K562 (cell line): ENCODE measurements around the gene RNF227. TPM values are rescaled to one million over a fixed set of nuclear protein-coding genes. Genes with fewer than 3 reads are reported as not detected.

Source experiments
- ATAC-seq: fragments of 200-7000 bp; cut with Tn5 transposase; 3 replicates; pipeline ENCODE4 v1.9.1; 2020; ENCODE audit warnings: moderate library complexity
- BruUV-seq: library from RNA; stranded (reverse); fragments of 400-500 nt; replicated peaks from 2 replicates; lab custom pipeline; 2021; lab: Mats Ljungman, UMichigan
- CTCF ChIA-PET: fragments of 300-600 bp; formaldehyde crosslinking; extraction: SDS; loops from one replicate; lab custom pipeline; 2021; ENCODE audit warnings: low intra/inter-chr PET ratio; lab: Yijun Ruan, JAX
- POLR2A ChIA-PET: fragments of 300-600, 350-650 bp; sonication (Branson Sonifier 250); formaldehyde crosslinking; extraction: SDS; loops from one replicate; lab custom pipeline; 2021; ENCODE audit warnings: antibody characterized with exemption, inconsistent platforms; lab: Yijun Ruan, JAX
- DNase-seq, 4 experiments: peaks; one replicate each; pipeline versions ENCODE4 v3.0.0 to v3.0.0-alpha.2; 2011 to 2018; ENCODE audit warnings: low spot score in 3 of 4, mixed read lengths in 3 of 4; ENCODE audit errors: extremely low read depth in 1 of 4
- FAIRE-seq: peaks from 2 replicates; lab custom pipeline; 2011; peaks lifted over from hg19 to GRCh38; lab: Jason Lieb, UNC
- H2AFZ ChIP-seq: 2 replicates; pipeline ENCODE4 v1.6.0; 2011; ENCODE audit warnings: low read depth, low read length, control low read depth, inconsistent platforms
- H3K27ac ChIP-seq: fragments of 200-600 bp; 3 replicates; pipeline ENCODE4 v1.8.0; 2011; ENCODE audit warnings: low read depth, mild to moderate bottlenecking, control low read depth, inconsistent platforms, low read length, moderate library complexity, mixed read lengths; ENCODE audit errors: extremely low read depth
- H3K27me3 ChIP-seq, 2 experiments: fragments of 300-600 bp in 1 of 2; 2 replicates in 1 of 2; 3 replicates in 1 of 2; pipeline versions ENCODE4 v1.6.0 to v1.8.0; 2011; ENCODE audit warnings: inconsistent platforms in 2 of 2, low read length in 2 of 2, mild to moderate bottlenecking in 1 of 2, mixed read lengths in 1 of 2, moderate library complexity in 1 of 2; ENCODE audit not compliant: control insufficient read depth in 2 of 2, insufficient read depth in 2 of 2
- H3K36me3 ChIP-seq: fragments of 300-600 bp; 3 replicates; pipeline ENCODE4 v1.8.0; 2011; ENCODE audit warnings: mild to moderate bottlenecking, low read length, inconsistent platforms; ENCODE audit not compliant: control insufficient read depth, insufficient read depth
- H3K4me1 ChIP-seq, 2 experiments: fragments of 200-600 bp in 1 of 2; replicated peaks in 1 of 2; 2 replicates in 1 of 2; 3 replicates in 1 of 2; pipeline versions ENCODE4 v1.5.1 to v1.8.0; 2011; ENCODE audit warnings: inconsistent platforms in 2 of 2, low read length in 2 of 2, mild to moderate bottlenecking in 1 of 2, mixed read lengths in 1 of 2, moderate library complexity in 1 of 2; ENCODE audit not compliant: control insufficient read depth in 2 of 2, insufficient read depth in 2 of 2
- H3K4me2 ChIP-seq: 2 replicates; pipeline ENCODE4 v1.6.1; 2011; ENCODE audit warnings: low read length, control low read depth, inconsistent platforms, mixed read lengths; ENCODE audit not compliant: insufficient read depth
- H3K4me3 ChIP-seq: fragments of 200-600 bp; sonication (generic), shearing (Covaris generic); 2 replicates; pipeline ENCODE4 v1.5.1; 2016; ENCODE audit warnings: control low read depth, inconsistent platforms
- H3K79me2 ChIP-seq: fragments of 200-600 bp; 3 replicates; pipeline ENCODE4 v1.8.0; 2011; ENCODE audit warnings: low read length, inconsistent platforms; ENCODE audit not compliant: control insufficient read depth, insufficient read depth
- H3K9ac ChIP-seq, 2 experiments: 2 replicates each; pipeline versions ENCODE4 v1.6.0 to v1.6.1; 2011; ENCODE audit warnings: low read depth in 2 of 2, low read length in 2 of 2, control low read depth in 1 of 2, inconsistent platforms in 1 of 2, mild to moderate bottlenecking in 1 of 2, mixed read lengths in 1 of 2; ENCODE audit not compliant: insufficient read depth in 1 of 2
- H3K9me1 ChIP-seq: one replicate; pipeline ENCODE4 v1.6.0; 2011; ENCODE audit warnings: inconsistent platforms, mild to moderate bottlenecking, low read length, moderate library complexity; ENCODE audit not compliant: control insufficient read depth, insufficient read depth
- H3K9me3 ChIP-seq: replicated peaks from 2 replicates; pipeline ENCODE4 v1.5.1; 2011; ENCODE audit warnings: low read depth, low read length, inconsistent platforms; ENCODE audit not compliant: control insufficient read depth, insufficient read depth
- H4K20me1 ChIP-seq: replicated peaks from 2 replicates; pipeline ENCODE4 v1.6.1; 2011; ENCODE audit warnings: low read length, inconsistent platforms, mixed read lengths; ENCODE audit not compliant: control insufficient read depth, insufficient read depth
- CCNT2 ChIP-seq: IDR thresholded peaks from 2 replicates; pipeline ENCODE4 v1.6.1; 2011; ENCODE audit warnings: borderline replicate concordance, low read depth, mild to moderate bottlenecking, moderate library complexity, mixed read lengths, low read length; ENCODE audit not compliant: insufficient read length; ENCODE audit errors: extremely low read depth
- CREBBP ChIP-seq: IDR thresholded peaks from one replicate; pipeline ENCODE4 v1.6.1; 2012; ENCODE audit warnings: low read depth, mild to moderate bottlenecking, control low read depth, inconsistent platforms, low read length
- ESRRB ChIP-seq: fragments of 250-450 bp; sonication (Bioruptor Pico); IDR thresholded peaks from 2 replicates; pipeline ENCODE4 v1.5.0; 2020; ENCODE audit warnings: mild to moderate bottlenecking, moderate library complexity, borderline replicate concordance
- FIP1L1 ChIP-seq: fragments of 200-400 bp; formaldehyde crosslinking; IDR thresholded peaks from 2 replicates; pipeline ENCODE4 v1.6.1; 2018; ENCODE audit warnings: mild to moderate bottlenecking, low read depth, low read length; ENCODE audit not compliant: poor library complexity, severe bottlenecking
- GATAD2B ChIP-seq: fragments of 450-650 bp; IDR thresholded peaks from 2 replicates; pipeline ENCODE4 v1.6.1; 2017; ENCODE audit warnings: mild to moderate bottlenecking, borderline replicate concordance
- HDAC3 ChIP-seq: fragments of 450-650 bp; IDR thresholded peaks from 2 replicates; pipeline ENCODE4 v1.6.1; 2018; ENCODE audit warnings: borderline replicate concordance, mild to moderate bottlenecking, moderate library complexity; ENCODE audit not compliant: partially characterized antibody
- HNRNPH1 ChIP-seq: fragments of 200-400 bp; formaldehyde crosslinking; optimal IDR thresholded peaks from 2 replicates; pipeline ENCODE3; 2017; ENCODE audit warnings: low read depth, mild to moderate bottlenecking, low read length, moderate library complexity
- KDM1A ChIP-seq, 2 experiments: fragments of 450-650 bp; IDR thresholded peaks; 2 replicates each; pipeline ENCODE4 v1.6.1; 2016; ENCODE audit warnings: mild to moderate bottlenecking in 2 of 2
- MAFG ChIP-seq: fragments of 450-650 bp; conservative IDR thresholded peaks from 2 replicates; pipeline ENCODE4 v1.6.1; 2016; ENCODE audit warnings: missing genetic modification characterization, missing compliant biosample characterization
- MCM2 ChIP-seq: fragments of 450-650 bp; IDR thresholded peaks from 2 replicates; pipeline ENCODE4 v1.6.1; 2017; ENCODE audit warnings: low read depth, mild to moderate bottlenecking
- MCM5 ChIP-seq: fragments of 450-650 bp; IDR thresholded peaks from 2 replicates; pipeline ENCODE4 v1.6.1; 2016; ENCODE audit warnings: low read depth
- NEUROD1 ChIP-seq: fragments of 150-350 bp; IDR thresholded peaks from 2 replicates; pipeline ENCODE4 v1.6.1; 2014; ENCODE audit warnings: borderline replicate concordance, low read length, low read depth; ENCODE audit not compliant: partially characterized antibody
- NR2F6 ChIP-seq: fragments of 450-650 bp; formaldehyde crosslinking; IDR thresholded peaks from 2 replicates; pipeline ENCODE4 v1.4.0; 2020; ENCODE audit warnings: mild to moderate bottlenecking
- PHF21A ChIP-seq: fragments of 450-650 bp; IDR thresholded peaks from 2 replicates; pipeline ENCODE4 v1.6.1; 2017; ENCODE audit warnings: low read depth, borderline replicate concordance
- RHOXF2B ChIP-seq: fragments of 250-450 bp; sonication (Bioruptor Pico); conservative IDR thresholded peaks from 2 replicates; pipeline ENCODE4 v1.5.1; 2021
- TSC22D4 ChIP-seq: fragments of 450-650 bp; IDR thresholded peaks from 2 replicates; pipeline ENCODE4 v1.6.1; 2016; ENCODE audit warnings: missing genetic modification characterization, missing biosample characterization, control low read depth
- WGBS: fragments of 100-300 bp; shearing (Covaris generic); methylation state at CpG from one replicate; pipeline ENCODE4 v1.1.6; 2016; ENCODE audit warnings: low coverage, mixed read lengths; ENCODE audit not compliant: insufficient coverage; ENCODE audit errors: missing lambda C conversion rate; 5-methylcytosine and 5-hydroxymethylcytosine counted together
- in situ Hi-C: fragments of 300-500 bp; cut with MboI; formaldehyde crosslinking; loops from 4 replicates; pipeline ENCODE4 v1.15.0; 2018; ENCODE audit warnings: inconsistent platforms, mixed read lengths
- intact Hi-C: fragments of 100-400 bp; cut with micrococcal nuclease; formaldehyde crosslinking; loops from 2 replicates; pipeline ENCODE4 v1.14.2; 2022
- polyA plus RNA-seq, 8 experiments: library from polyadenylated mRNA; depleted of rRNA in 4 of 8; stranded (reverse) in 5 of 8; unstranded in 3 of 8; fragments of >200 nt; fragmentation: Nextera tagmentation in 2 of 8; fragmentation: Illumina TruSeq in 1 of 8; extraction: Ambion mirVana in 2 of 8; extraction: Trizol in 1 of 8; gene quantifications; 2 replicates each; pipeline versions ENCODE4 v1.2.1 to v1.2.3, GENCODE V29; 2011 to 2014; ENCODE audit warnings: inconsistent platforms in 1 of 8, missing spikeins in 1 of 8
- total RNA-seq, 7 experiments: library from RNA; depleted of rRNA in 6 of 7; stranded (reverse); fragments of >200 nt in 6 of 7; fragmentation: Illumina TruSeq in 2 of 7; extraction: Trizol in 2 of 7; gene quantifications; 2 replicates each; pipeline versions ENCODE4 v1.2.1 to v1.2.3, GENCODE V29; 2011 to 2021; ENCODE audit warnings: low replicate concordance in 1 of 7
- TF ChIP-seq, protein P1 (sequence below), 2 experiments: fragments of 450-650 bp in 1 of 2; sonication (generic) in 1 of 2; formaldehyde crosslinking; conservative IDR thresholded peaks; 2 replicates each; pipeline versions ENCODE4 v1.4.0 to v1.8.1; 2020 to 2022; ENCODE audit warnings: mild to moderate bottlenecking in 1 of 2, missing genetic modification reagents in 1 of 2
- TF ChIP-seq, protein P2 (sequence below): fragments of 450-650 bp; formaldehyde crosslinking; IDR thresholded peaks from 2 replicates; pipeline ENCODE4 v1.4.0; 2020; ENCODE audit warnings: mild to moderate bottlenecking, moderate library complexity

Gene RNF227
- total and polyA plus RNA-seq, 9 of the 15 experiments (the other 6 are each of a cell fraction or from before 2014, with no cell fraction given) = 1.1 to 6.7 (median 2.3) TPM

DNA sequence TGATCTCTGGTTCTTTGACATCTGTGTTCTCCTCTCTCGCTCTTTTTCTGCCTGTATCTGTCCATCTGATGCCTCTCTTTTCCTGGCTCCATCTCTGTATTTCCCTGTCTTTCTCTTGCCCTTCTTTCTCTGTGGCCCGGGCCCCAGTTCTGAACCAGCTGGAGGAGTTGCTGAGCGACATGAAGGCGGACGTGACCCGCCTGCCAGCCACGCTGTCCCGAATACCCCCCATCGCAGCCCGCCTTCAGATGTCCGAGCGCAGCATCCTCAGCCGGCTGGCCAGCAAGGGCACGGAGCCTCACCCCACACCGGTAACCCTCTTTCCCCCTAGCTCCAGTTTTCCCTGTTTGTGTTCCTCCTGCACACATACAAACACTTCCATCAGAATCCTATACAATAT, 5.8 kb downstream of the RNF227 start (continued):
- TF ChIP-seq GATAD2B (no peak), TSC22D4 (no peak), HNRNPH1 (no peak), ESRRB (CRISPR knock-in tag) (no peak), CREBBP (no peak), PHF21A (no peak), RHOXF2B (CRISPR knock-in tag) (no peak)
- TF ChIP-seq, protein P1, sequence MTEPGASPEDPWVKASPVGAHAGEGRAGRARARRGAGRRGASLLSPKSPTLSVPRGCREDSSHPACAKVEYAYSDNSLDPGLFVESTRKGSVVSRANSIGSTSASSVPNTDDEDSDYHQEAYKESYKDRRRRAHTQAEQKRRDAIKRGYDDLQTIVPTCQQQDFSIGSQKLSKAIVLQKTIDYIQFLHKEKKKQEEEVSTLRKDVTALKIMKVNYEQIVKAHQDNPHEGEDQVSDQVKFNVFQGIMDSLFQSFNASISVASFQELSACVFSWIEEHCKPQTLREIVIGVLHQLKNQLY (CRISPR knock-in tag; conservative IDR thresholded peaks at IDR 0.05) = no peak
- TF ChIP-seq, protein P2, sequence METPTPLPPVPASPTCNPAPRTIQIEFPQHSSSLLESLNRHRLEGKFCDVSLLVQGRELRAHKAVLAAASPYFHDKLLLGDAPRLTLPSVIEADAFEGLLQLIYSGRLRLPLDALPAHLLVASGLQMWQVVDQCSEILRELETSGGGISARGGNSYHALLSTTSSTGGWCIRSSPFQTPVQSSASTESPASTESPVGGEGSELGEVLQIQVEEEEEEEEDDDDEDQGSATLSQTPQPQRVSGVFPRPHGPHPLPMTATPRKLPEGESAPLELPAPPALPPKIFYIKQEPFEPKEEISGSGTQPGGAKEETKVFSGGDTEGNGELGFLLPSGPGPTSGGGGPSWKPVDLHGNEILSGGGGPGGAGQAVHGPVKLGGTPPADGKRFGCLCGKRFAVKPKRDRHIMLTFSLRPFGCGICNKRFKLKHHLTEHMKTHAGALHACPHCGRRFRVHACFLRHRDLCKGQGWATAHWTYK (CRISPR knock-in tag) = no peak

DNA sequence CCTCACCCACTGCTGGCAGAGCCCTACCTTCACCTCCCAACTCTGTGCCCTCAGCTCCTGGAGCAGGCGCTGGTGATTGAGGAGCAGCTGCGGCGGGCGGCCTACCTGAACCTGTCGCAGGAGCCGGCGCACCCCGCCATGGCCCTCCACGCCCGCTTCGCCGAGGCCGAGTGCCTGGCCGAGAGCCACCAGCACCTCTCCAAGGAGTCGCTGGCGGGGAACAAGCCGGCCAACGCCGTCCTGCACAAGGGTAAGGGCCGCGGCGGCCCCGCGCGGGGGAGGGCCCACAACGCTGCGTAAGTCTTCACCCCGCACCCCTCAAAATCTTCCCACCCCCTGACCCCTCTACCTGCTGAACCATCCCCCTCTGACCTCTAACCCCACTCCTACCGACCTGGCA, 7.0 kb downstream of the RNF227 start:
- CTCF ChIA-PET = no interaction called here
- no peaks in the 10 kb centered on the region for H4K20me1 ChIP-seq
- H3K79me2 ChIP-seq = no peaks in the 10 kb centered on the region
- H3K9ac ChIP-seq = no peak overlapping the region
- H3K4me2 ChIP-seq = no peak overlapping the region
- ATAC-seq = no peak
- H3K27me3 ChIP-seq = no peaks in the 10 kb centered on the region
- POLR2A ChIA-PET = no interaction called here
- peaks cover 0 to 1% of the 10 kb centered on the region in 2 experiments; a peak in 1 of 5 replicates for H3K4me1 ChIP-seq
- 100% methylated on average over 1 of the region's 29 CpGs for WGBS
- intact Hi-C loops (no loop called here), in situ Hi-C loops (no loop called here)
- no peak for DNase-seq
- no peaks in the 10 kb centered on the region for H3K9me3 ChIP-seq
- FAIRE-seq = no peak
- peaks cover 38% of the 10 kb centered on the region; the same call in 2 of the 3 replicates for H3K36me3 ChIP-seq
- no peak overlapping the region for H3K4me3 ChIP-seq
- H3K27ac ChIP-seq = no peak overlapping the region
- H2AFZ ChIP-seq = no peak overlapping the region
- BruUV-seq = no TSS peak
- no peaks in the 10 kb centered on the region for H3K9me1 ChIP-seq
- TF ChIP-seq HDAC3 = no peak
- no peak for TF ChIP-seq MCM5
- TF ChIP-seq KDM1A (IDR thresholded peaks at IDR 0.05) = no peak
- no peak for TF ChIP-seq NEUROD1
- no peak for TF ChIP-seq MAFG (tag)
- no peak for TF ChIP-seq CCNT2
- TF ChIP-seq NR2F6 (CRISPR knock-in tag) = no peak
- no peak for TF ChIP-seq FIP1L1
- no peak for TF ChIP-seq MCM2
